NCI-H82 (cell line): ENCODE results near the gene SCARB1.

Experiments
- DNase-seq: peaks from one replicate; lab custom pipeline; 2025; lab: John Stamatoyannopoulos, UW

Gene SCARB1

DNA sequence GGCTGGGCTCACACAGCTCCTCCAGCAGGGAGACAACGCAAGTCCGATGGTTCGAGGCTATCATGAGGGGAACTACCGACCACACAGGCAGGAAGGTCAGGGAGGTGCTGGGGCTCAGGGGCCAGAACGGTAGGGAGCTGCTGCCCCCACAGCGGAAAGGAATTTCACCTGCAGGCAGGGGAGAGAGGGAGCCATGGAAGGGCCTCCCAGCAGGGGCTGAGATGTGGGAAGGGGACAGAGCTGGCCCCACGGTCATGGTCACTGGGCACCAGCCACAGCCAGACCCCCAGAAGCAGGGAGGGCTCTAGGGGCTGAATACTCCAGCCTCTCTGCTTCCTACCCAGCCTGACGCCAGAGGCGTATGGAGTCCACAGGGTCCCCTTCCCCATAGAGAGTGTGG lies 103.1 kb downstream of the SCARB1 start:
- DNase-seq: no peak

DNA sequence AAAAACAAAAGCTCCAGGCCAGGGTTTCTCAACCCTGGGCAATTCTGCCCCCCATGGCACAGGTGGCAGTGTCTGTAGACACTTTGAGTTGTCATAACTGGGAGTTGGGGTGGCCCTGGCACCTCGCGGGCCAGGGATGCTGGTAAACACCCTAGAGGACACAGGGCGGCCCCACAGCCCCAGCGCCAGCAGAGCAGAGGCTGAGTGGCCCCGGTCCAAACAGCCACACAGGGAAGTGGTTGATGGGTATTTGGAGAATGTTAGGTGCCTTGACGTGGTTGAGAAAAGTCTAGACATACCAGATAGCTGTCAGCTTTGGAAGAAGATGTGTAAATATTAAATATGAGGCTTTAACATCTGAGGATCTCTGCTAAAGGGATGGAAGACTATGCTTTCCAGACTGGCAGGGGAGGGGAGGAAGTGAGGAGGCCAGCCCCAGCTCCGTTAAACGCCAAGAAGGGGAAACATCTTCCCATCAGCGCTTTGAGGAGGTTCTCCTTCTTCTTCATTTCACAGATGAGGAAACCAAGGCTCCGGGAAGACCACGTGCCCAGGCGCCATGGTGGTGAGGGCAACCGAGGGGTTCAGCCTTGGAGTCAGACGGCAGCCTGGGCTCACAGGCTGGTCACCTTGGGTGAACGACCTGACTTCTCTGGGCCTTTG lies 103.7 kb downstream of the SCARB1 start:
- no peak for DNase-seq

DNA sequence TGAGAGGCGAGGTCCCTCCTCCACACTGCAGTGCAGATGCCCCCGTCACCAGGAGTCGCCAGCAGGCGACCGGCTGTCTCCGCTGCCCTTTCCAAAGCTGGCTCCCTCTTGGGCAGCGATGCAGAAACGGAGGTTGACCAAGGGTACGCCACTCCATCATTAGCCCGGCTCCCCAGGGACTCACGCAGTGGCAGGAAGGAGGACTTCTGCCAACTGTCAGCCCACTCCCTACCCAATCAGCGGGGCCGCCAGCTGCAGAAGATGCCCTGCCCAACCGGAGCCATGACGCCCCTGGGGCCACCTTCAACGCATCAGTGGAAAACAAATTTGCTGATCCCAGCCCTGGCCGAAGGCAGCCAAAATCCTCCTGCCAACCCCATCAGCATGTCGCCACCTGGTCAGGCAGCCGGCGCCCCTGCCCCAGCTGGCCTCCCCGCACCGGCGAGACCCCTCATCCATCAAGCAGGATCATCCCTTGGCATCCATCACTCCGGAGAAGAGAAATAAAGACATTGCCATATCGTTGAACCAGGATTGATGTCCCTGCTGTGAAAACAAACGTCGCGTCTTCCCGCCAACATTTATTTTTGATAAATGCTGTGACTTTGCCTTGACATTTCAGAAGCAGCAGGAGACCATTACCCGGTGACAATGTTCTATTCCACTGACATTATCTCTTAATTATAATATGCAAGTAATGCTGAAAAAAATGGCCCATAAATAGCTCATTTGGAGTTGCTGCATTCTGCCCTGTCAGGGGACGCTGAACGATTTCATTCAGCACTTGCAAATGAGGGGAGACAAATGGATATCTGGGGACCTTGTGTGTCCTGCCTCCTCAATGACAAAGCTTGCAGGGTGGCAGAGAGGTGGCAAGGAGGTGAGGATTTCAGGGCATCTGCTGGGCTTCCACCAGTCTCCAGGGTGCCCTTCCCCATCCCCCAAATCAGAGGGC lies 105.1 kb downstream of the SCARB1 start:
- DNase-seq: peak; percentile 94

DNA sequence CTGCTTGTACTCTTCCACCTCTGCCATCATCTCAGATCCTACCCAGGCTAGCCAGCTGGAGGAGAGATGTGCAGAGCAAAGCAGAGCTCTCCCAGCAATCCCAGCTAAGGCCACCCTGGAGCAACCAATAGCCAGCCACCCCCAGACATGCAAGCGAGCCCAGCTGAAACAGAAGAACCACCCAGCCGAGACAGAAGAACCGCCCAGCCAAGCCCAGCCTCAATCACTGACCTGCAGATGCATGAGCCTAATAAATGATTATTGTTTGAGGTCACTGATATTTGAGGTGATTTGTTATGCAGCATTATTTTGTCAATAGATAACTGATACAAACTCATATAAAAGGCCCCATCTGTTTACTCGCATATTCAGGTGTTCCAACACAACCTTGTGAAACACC lies 106.3 kb downstream of the SCARB1 start:
- no peak for DNase-seq

DNA sequence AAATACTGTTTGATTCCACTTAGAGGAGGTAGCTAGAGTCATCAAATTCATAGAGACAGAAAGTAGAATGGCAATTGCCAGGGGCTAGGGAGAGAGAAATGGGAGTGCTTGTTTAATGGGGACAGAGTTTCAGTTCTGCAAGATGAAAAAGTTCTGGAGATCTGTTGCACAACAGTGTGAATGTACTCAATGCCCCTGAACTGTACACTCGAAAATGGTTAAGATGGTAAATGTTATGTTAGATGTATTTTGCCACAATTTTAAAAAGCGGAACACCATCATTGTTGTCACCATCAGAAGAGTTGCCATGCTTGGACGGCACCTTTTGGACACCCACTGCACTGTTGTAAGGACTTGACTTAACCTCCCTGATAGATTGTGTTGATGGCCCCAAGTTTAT lies 106.9 kb downstream of the SCARB1 start:
- DNase-seq: no peak

DNA sequence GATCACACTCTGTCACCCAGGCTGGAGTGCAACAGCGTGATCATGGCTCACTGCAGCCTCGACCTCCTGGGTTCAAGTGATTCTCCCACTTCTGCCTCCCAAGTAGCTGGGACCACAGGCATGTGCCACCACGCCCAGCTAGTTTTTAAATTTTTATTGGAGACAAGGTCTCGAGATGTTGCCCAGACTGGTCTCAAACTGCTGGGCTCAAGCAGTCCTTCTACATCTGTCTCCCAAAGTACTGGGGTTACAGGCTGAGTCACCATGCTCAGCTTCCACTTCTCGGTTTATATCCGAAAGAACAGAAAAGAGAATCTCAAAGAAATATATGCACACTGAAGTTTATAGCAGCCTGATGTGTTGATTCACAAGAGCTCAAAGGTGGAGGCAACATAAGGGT lies 107.5 kb downstream of the SCARB1 start:
- DNase-seq: no peak

DNA sequence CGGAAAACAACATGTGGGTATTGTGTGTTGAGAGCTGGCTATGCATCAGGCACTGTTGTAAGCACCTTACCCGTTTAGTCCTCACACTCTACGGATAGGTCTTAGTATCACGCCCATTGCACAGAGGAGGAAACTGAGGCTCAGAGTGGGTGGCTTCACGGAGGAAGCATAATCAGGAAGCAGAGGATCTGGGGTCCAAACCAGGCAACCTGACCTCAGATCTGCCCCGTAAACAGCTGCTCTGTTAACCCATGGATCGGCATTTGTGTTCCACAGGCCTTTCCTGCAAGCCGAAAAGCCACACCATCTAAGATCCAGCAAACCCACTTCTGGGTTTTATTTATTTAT lies 107.9 kb downstream of the SCARB1 start:
- DNase-seq: no peak

DNA sequence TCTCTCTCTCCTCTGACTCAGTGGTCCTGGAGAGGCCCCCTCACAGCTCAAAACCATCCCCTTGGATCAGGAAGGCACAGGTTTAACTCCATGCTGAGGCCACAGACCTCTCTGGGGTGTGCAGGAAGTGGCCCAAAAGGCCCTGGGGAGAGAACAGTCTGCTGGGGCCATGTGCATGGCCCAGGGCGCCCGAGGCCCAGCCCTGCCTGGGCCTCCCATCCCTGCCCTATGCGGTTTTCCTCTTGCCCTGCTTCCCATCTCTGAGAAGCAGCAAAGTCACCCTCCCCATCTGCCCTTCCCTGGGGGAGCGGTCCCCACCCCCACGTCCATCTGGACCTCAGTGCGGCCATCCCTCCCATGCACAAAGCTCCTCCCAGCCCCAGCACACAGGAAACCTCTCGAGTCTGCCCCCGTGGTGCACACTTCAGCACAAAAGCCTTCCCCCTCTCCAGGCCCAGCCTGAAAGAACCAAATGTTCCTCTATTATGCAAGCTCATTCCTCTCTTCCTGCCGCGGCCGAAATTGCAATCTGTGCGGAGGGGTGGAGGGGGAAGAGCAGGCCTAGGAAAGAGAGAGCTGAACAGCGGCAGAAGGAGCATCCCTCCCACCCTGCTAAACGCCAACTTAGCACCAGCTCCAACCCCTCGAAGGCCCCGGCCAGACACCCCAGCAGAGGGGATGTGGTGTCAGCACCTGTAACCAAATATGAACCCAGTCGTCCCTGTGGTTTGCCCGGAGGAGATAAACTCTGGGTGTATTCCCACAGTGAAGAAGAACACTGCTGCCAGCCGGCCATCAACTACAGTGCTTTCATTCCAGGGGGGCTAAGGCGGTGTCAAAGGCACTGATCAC lies 108.5 kb downstream of the SCARB1 start:
- DNase-seq: peak; percentile 99

DNA sequence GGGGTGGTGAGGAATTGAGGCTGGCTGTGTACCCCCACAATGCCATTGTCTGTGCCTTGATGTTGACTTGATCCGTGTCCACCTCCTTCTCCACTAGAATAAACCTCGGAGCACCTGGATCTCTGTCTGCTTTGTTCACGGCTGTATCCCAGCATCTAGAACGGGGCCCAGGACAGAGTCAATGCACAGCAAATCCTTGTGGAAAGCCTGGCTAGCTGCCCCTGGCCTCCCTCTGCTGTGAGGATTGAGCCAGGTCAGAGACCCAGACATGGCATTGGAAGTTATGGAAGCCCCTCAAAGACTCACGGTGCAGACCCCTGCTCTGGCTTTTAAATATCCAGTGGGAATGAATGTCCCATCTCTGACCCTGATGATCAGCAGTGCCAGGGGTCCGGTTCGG lies 109.2 kb downstream of the SCARB1 start:
- DNase-seq: no peak

DNA sequence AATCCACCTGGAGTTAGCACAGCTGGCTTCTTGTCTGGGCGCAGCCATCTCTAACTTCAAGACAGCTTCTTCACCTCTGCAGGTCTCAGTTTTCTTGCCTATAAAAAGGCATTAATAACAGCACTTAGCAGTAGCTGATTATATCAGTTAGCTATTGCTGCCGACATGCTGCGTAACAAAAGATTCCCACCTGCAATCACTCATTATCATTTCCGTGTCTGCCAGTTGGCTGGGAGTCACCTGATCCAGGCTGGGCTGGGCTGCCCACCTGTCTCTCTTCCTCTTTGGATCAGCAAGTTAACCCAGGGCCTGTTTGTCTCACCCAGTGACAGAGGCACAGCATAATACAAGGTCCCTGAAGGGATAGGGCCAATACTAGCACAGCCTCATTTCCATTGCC lies 109.7 kb downstream of the SCARB1 start:
- DNase-seq: no peak

DNA sequence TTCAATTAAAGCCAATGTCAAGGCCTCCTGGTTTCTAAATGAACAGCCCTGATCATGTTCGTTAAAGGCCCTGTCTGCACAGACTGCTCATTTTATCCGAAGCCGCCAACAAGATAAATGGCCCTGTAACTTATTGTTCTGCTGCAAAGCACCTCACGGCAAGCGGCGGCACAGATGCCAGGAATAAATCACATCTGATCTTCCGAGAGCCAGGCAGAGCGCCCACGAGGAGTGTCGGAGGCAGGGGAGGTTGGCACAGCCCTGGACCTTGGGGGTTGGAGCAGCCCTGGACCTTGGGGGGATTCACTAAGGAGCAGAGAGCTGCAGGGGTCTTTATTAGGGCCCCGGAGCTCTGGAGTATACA lies 110.5 kb downstream of the SCARB1 start:
- DNase-seq: no peak

DNA sequence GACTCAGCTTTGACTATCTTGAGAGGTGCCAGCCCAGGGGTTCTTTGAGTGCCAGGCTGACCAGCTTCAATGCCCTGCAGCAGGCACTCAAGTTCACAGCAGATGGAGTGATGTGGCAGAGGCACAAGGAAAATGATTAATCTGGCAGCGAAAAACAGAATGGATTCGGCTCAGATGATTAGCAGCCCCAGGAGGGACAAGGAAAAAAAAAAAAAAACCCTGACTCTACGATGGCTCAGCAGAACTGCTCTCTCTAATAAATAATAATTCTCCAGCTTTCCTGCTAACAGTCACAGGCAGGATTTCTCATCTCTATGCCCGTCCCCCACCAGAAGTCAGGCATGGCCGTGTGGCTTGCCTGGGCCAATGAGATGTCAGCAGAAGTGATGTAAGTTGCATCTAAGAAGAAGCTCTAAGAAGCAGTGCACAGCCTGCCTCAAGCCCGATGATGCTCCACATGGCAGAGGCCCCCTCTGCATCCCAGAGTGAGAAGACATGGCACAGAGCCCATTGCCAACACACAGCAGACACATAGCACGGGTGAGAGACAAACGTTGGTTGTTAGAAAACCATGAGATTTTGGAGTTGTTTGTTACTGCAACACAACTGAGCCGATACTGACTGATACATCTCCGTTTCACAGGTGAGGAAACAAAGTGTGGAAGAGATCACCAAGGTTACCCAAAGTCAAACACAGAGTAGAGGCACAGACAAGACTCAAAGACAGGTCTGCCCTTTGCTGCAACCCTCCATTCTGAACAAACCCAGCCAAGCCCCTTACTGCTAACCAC lies 111.0 kb downstream of the SCARB1 start:
- peak; percentile 49 for DNase-seq

DNA sequence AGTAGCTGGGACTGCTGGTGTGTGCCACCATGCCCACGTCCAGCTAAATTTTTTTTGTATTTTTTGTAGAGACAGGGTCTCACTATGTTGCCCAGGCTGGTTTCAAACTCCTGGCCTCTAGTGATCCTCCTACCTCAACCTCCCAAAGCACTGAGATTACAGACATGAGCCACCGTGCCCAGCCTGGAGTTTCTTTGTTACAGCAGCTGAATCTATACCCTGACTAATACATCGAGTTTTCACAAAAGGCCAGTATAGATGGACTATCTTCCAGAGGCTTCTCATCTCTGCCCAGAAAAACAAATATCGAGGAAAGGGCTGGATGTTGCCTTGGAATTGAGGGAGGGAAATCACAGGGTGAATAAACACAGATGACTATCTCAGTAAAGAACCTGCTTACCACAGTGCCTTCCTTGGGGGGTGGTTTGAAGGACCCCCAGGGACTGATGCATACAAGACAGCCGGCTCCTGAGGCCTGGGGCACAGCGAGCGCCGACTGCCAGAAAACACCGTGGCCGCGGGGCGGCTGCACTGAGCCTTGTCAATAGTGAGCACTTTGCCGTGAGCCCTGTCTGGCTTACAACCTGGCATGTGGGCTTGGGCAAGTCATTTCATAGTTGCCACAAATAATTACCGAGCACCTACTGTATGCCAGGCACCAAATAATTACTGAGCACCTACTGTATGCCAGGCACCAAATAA lies 111.9 kb downstream of the SCARB1 start:
- no peak for DNase-seq

DNA sequence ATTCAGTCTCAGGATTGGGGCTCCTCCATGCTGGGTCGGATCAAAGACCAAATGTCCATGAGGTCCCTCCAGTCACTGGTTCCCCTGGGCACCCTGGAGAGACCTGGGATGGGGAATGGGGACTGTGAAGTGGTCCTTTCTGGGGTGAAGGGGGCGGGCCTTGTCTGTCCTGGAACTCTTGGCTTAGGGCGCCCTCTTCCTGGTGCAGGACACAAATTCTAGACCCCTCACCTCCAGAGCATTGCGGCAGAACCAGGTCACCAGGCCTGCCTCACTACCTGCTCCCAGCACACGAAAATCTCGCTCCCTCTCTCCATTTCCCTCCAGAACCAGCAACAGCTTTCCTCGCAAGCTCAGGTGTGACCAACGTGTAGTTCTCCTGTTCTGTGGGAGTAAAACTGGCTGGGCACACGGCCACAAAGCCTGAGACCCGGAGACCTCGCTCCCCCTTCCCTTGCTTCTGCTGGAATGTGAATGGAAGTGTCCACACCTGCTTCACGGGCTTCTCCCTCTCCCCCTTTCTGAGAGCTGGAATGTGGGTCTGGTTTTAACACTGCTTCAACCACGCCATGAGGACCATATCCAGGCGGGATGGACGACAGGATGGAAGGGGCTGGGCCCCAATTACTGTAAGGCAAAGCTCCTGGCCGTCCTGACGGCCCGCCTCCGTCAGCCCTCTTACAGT lies 112.7 kb downstream of the SCARB1 start:
- DNase-seq: peak; percentile 75

DNA sequence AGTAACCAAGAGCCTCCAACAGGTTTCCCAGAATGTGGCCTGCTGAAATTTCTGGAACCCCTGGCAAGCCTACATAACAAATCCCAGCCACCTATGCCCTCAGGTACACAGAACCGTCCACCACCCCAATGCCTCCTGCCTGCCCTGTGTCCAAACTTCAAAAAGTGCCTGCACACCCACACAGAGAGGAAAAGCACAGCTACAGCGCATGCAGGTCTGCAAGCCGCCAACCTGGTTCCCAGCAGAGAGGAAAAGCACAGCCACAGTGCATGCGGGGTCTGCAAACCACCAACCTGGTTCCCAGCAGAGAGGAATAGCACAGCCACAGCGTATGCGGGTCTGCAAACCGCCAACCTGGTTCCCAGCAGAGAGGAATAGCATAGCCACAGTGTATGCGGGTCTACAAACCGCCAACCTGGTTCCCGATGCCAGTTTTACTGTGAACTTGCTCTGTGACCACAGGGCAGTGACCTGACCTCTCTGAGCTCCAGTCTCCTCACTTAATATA lies 113.5 kb downstream of the SCARB1 start:
- peak; percentile 36 for DNase-seq

DNA sequence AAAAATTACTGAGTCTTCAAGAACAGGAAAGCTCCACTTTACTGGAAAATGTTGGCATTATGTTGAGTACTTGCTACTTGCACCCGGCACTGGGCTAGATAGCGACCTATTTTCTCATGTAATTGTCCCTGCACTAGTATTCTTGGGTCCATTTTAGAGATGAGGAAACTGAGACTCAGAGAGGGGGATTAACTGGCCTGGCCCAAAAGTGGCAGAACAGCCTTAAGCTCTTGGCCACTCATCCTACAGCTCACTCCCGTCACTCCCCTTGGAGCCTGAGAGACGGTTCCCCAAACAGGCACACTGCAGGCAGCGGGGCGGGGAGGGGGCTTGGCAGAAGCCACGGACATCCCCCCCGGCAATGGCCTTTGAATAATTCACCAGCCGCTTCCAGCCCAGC lies 113.9 kb downstream of the SCARB1 start:
- DNase-seq: no peak

DNA sequence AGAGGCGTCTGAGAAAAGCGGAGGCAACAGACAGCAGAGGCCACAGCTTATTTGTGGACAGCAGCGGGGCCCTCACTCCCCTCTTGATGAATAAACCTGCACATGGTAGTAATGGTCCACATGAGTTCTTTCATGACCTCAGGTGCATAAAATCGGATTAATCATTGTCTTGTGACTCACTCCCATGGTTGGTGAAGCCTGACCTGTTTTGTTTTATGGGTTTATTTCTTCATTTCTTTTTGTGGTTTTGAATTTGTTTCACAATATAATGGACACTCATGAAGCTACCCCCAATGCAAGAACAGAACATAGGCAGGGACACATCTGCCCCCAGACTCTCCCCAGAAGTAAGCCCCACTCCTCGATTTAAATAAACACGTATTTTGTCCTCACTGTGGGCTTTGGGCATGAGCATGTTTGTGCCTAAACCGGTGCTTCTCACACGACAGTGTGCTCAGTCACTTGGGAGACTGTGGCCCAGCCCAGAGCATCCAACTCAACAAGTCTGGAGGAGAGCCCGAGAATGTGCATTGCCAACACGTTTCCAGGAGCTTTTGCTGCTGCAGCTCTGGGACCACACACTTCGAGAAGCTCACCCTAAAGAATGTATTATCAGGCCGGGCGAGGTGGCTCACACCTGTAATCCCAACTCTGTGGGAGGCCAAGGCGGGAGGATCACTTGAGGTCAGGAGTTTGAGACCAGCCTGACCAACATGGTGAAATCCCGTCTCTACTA lies 116.1 kb downstream of the SCARB1 start:
- peak; percentile 52 for DNase-seq

DNA sequence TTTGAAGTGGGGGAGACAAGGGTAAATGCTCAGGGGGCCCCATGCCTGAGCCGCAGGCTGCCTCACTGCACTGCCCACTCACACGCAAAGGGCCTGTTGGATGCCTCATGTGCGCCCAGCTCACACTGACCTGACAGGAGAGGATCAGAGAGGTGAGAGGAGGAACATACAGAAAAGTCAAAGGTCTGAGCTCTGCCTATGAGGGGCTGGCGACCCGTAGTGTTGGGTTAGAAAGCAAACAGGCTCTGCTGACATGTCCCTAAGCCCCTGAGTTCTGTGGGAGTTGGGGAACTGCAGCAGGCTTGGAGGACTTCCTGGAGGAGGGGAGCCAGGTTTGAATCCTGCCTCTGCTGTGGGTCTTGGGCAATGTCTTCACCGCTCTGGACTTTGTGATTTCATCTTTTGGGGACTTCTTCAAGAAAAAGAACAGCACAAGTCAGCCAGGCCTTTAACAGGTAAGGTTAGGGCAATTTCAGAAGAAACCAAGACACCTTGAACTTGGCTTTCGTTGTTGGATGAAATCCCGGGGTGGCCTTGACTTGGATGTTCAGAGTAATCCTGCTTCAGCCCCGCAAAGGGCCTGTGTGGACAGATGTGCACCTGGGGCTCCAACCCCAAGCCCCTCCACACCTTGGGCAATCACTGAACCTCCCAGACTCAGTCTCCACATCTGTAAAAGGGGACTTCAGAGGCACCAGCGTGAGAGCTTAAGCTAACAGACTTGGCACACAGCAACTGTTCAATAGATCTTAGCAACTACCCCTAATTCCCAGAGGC lies 116.8 kb downstream of the SCARB1 start:
- DNase-seq: no peak
